OCI-M1 (cell line): ENCODE results near the gene F2.
"Not testable (repeated sequence)": the region's sequence is repeated elsewhere in the genome, so short reads cannot be mapped to it uniquely, and the experiment has no call there.

Experiments
- DNase-seq: peaks from one replicate; lab custom pipeline; 2025; lab: John Stamatoyannopoulos, UW

F2 gene

DNA sequence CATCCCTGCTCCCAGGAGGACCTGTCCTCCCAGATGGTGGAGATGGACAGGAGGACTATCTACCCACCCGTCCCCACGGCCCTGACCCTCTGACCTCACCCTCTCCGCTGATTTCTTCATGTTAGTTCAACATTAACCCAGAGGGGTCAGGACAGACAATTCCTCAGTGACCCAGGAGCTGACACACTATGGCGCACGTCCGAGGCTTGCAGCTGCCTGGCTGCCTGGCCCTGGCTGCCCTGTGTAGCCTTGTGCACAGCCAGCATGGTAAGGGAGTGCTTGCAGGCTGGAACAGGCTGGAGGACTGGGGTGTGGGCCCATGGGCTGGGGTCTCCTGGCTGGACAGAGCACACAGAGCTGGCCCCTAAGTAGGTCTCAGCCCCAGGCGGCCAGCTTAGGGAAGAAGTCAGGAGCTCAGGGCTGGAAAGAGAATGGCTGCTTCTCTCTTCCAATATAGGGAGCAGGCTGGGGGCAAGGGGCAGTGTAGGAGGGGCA lies at the start of gene F2:
Gene F2 (plus strand): TSS at position 166 of the 495 bp plus-strand sequence. CDS start 23 bp downstream, at position 189.
- DNase-seq: no peak

DNA sequence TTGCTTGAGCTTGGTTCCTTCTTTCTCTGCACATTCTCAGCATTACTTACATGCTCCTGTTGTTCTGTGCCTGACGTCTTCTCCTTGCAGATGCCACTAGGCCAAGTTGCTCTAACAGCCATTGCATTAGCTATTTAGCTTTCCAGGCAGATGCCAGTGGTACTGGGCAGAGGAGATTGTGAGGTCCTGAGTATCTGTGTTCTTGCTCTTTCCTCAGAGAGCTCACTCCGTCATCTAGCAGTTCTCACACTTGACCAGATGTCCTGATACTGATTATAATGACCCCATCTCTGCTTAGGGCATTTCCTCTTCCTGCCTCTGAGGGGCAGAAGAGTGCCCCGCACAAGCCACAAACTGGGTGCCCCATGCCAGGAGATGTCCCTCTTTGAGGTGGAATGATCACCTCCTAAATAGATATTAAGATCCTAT lies 49.3 kb upstream of the F2 start:
- peak; percentile 77 for DNase-seq

- DNase-seq: not testable (repeated sequence)
These were observed 48.5 kb upstream of the F2 start for GRCh38 chr11:46670521-46670920.

- no peak for DNase-seq
These were observed 47.1 kb upstream of the F2 start for GRCh38 chr11:46671958-46672315.

- no peak for DNase-seq
These were observed 46.6 kb upstream of the F2 start for GRCh38 chr11:46672381-46672839.

DNA sequence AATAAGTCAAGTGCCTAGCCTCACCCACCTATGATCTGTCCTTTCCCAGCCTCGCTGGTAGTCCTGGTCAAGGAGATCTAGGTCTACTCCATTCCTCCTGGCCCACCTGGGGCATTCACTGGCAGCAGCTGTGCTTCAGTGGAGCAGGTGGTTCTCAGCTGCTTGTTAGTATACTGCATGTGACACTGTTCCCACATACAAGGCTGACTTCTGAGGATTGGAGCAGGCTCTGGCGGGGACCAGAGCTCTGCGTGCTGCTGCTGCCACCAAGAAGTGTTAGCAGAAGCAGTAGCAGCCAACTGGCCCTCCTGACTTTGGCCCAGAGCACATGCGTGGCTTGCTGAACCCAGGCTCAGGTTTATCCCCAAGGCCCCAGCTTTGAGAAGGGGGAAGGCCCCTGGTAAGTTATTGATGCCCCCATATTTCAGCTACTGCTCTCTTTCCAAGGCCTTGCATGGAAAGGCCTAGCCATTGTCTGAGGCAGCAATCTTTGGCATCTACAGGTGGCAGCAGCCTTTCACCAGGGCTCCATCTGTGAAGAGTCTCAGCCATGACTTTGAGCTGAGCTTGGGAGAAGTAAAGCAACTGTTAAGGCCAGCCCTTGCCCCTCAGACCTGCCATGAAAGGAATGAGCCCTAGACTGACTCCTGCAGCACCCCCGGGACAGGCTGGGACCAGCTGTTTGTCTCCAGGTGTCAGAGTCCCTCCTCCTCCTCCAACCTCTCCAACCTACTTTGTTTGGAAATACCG lies 45.1 kb upstream of the F2 start:
- no peak for DNase-seq

GRCh38 chr11:46674463-46675287 lies 44.3 kb upstream of the F2 start:
- DNase-seq: peak; percentile 29

DNA sequence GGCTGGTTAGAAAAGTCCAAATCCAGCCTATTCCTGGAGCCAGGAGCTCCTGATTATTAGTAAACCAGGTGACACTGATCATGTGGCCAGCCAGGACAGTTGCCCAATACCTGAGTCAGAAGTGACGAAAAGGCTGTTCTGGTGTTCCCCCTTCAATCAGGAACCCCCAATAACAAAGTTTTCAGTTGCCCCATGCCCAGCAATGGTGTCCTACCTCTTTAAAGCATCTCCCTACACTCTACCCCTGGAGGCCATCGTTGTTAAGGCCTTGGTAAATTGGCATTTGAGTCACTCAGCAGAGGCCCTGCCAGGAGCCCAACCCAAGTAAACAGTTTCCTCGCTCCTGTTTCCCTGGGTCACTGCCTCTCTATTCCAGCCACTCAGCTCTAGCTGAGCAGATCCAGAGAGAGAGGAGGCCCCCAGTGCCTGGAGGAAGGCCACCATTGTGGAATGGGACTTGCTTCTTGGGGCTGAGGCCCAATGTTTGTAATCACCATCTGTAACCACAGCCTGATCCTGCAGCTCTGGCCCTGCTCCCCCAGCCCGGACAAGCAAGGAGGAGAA lies 43.6 kb upstream of the F2 start:
- no peak for DNase-seq

DNA sequence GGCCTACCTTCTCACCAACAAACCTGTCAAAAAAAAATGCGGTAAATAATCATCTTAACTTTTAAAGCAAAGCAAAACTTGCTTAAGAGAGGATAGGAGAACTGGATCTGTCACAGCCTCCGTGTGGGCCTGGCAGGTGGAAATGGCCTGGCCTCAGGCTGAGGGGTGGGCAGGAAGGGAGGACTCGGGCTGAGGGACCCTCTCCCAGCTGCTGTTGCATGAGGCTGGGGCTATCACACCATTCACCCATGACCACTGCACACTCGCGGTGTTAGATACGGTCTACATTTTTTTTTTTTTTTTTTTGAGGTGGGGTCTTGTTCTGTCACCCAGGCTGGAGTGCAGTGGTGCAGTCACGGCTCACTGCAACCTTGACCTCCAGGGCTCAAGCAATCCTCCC lies 43.1 kb upstream of the F2 start:
- DNase-seq: no peak

- no peak for DNase-seq
These were observed 42.4 kb upstream of the F2 start for GRCh38 chr11:46676436-46677158.

GRCh38 chr11:46677169-46677568 lies 41.8 kb upstream of the F2 start:
- no peak for DNase-seq

DNA sequence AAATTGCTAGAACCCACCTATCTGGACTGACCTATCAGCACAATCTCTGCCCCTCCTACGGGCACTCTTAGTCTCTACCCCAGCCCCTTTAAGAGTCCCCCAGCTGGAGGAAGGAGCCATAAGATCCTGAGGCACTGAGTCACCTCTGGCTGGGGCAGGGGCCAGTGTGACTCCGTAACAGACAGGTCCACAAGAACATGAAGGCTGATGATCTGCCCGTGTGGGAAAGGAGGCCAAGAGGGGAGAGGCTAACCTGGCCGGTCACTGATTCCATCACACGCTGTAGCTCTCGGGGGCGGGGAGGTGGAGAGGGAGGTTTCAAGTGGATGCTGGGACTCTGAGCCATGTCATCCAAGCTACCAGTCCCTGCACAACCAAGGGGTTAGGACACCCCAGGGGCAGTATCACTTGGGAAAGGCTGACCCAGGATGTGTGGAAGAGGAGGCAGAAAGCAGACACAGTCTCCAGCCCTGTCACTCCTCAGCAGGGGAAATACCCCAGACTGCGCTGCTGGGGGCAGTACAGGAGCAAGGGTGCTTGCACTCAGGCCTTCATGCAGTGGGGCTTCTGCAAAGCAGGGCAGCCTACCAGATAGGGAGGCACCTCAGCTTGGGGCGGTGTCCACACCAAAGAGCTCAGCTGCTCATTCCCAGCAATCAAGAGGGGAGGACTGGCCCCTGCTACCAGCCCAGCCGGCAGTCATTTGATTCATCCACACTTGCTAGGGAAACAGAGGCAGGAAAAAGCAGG lies 40.8 kb upstream of the F2 start:
- no peak for DNase-seq

DNA sequence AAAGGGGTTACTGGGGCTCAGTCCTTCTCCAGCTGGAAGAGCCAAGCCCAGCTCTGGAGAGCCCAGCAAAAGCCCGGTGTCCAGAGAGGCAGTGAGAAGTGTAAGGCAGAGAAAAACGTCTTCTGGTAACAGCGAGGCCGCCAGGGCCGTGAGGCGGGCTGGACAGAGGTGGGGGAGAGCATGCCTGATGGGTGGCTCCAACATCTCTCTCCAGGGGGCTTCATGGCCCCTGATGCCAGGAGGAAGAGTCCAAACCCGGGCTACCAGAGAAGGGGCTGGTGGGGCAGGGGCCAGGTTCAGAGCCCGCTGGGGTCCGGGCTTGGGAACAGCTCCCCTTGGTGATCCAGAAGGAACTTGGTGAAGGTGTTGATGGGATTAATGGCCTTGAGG lies 40.3 kb upstream of the F2 start:
- no peak for DNase-seq

- no peak for DNase-seq
These were observed 39.5 kb upstream of the F2 start for GRCh38 chr11:46679241-46680163.

DNA sequence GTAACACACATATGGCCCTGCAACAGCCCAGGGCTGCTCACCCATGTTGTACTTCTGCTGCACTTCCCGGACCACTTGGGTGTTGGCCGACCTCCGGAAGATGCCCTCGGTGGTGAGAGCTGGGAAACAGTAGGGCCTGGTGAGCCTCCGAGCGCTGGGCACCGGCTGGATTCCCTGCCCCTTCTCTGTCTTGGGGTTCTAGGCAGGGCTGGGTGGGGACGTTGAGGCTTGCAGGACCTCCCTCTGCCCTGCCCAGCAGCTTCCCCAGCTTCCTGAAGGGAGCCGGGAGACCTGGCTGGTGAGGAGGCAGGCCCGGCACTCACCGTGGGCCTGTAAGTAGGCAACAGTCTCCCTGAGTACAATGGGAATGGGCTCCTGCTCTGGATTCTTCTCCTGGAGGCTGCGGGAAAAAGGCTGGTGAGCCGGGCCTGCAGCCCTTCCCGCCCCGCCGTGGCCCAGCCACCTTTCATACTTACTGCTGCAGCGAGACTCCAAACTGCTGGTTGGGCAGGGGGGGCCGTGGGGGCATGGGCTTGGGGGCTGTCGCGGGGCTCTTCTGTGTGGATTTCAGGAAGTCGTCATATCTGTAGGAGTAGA lies 38.8 kb upstream of the F2 start:
- no peak for DNase-seq

- no peak for DNase-seq
These were observed 38.2 kb upstream of the F2 start for GRCh38 chr11:46680815-46681214.

- no peak for DNase-seq
These were observed 37.2 kb upstream of the F2 start for GRCh38 chr11:46681814-46682213.

DNA sequence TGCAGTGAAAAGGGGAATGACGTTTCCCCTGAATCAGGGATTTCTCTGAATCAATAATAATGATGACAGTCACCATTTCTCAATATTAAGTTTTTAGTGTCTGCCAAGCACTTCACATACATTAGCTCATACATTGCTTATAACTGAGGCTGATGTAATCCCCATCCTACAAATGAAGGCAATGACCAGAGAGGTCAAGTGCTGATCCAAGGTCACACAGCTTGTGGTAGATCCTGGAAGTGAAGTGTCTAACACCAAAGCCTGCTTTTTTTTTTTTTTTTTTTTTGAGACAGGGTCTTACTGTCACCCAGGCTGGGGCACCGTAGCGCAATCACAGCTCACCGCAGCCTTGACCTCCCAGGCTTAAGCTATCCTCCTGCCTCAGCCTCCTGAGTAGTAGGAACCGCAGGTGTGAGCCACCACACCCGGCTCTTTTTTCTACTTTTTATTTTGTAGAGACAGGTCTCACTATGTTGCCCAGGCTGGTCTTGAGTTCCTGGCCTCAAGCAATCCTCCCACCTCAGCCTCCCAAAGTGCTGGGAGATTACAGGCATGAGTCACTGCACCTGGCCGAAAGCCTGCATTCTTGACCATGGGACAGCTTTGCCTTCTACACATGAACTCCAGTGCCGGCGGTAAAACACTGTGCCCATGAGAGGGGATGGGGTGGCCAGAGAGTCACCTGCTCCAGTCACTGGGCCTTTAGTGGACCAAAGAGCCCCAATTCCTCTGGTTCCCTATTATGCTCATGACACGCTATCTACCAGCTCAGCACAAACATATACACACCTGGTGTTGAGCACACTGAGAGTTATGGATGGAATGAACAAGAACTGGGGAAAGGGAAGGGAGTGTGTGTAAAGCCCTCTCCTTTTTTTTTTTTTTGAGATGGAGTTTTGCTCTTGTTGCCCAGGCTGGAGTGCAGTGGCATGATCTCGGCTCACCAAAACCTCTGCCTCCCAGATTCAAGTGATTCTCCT lies 36.0 kb upstream of the F2 start:
- DNase-seq: no peak

GRCh38 chr11:46684367-46684766 lies 34.6 kb upstream of the F2 start:
- DNase-seq: no peak
